Duodenal mucosa (tissue), 2 donors: ENCODE data around the gene DMD.

Source experiments
- H3K27ac ChIP-seq: one replicate; pipeline ENCODE4 v1.7.0; 2013; ENCODE audit warnings: low read depth, low read length
- H3K27me3 ChIP-seq, 2 donors: one replicate each; pipeline ENCODE4 v1.7.0; 2013; ENCODE audit warnings: low read length in 2 of 2, control low read depth in 1 of 2; ENCODE audit not compliant: insufficient read depth in 2 of 2, control insufficient read depth in 1 of 2
- H3K36me3 ChIP-seq, 2 donors: one replicate each; pipeline ENCODE4 v1.7.0; 2013; ENCODE audit warnings: low read length in 2 of 2, control low read depth in 1 of 2; ENCODE audit not compliant: insufficient read depth in 2 of 2, control insufficient read depth in 1 of 2
- H3K4me1 ChIP-seq, 2 donors: one replicate each; pipeline ENCODE4 v1.7.0; 2013; ENCODE audit warnings: low read length in 2 of 2, control low read depth in 1 of 2; ENCODE audit not compliant: insufficient read depth in 2 of 2, control insufficient read depth in 1 of 2
- H3K4me3 ChIP-seq, 2 donors: one replicate each; pipeline ENCODE4 v1.7.0; 2013; ENCODE audit warnings: low read length in 2 of 2, low read depth in 1 of 2
- H3K9ac ChIP-seq, 2 donors: one replicate each; pipeline ENCODE4 v1.7.0; 2013; ENCODE audit warnings: low read length in 2 of 2, low read depth in 1 of 2
- H3K9me3 ChIP-seq, 2 donors: one replicate each; pipeline ENCODE4 v1.7.0; 2013; ENCODE audit warnings: low read length in 2 of 2, control low read depth in 1 of 2; ENCODE audit not compliant: control insufficient read depth in 1 of 2

Gene DMD

GRCh38 chrX:32839781-32840180 is 371.6 kb downstream of the DMD start:
- Histone ChIP-seq H3K9me3 (no peaks in the 10 kb centered on the region), H3K4me3 (no peak overlapping the region), H3K4me1 (no peaks in the 10 kb centered on the region), H3K27ac (no peak overlapping the region), H3K9ac (no peak overlapping the region), H3K36me3 (no peaks in the 10 kb centered on the region), H3K27me3 (no peaks in the 10 kb centered on the region)

GRCh38 chrX:32825009-32825408 is 386.3 kb downstream of the DMD start:
- no peak overlapping the region for H3K4me3 ChIP-seq
- no peak overlapping the region for H3K27ac ChIP-seq
- no peaks in the 10 kb centered on the region for H3K36me3 ChIP-seq
- H3K4me1 ChIP-seq, result no peaks in the 10 kb centered on the region
- no peaks in the 10 kb centered on the region for H3K9me3 ChIP-seq
- H3K27me3 ChIP-seq, result no peaks in the 10 kb centered on the region
- no peak overlapping the region for H3K9ac ChIP-seq

- no peaks in the 10 kb centered on the region for H3K36me3 ChIP-seq
- no peaks in the 10 kb centered on the region for H3K4me1 ChIP-seq
- H3K9me3 ChIP-seq, result no peaks in the 10 kb centered on the region
- no peak overlapping the region for H3K27ac ChIP-seq
- H3K4me3 ChIP-seq, result no peak overlapping the region
- H3K27me3 ChIP-seq, result no peaks in the 10 kb centered on the region
- no peak overlapping the region for H3K9ac ChIP-seq
These were observed 407.3 kb downstream of the DMD start for GRCh38 chrX:32804034-32804433.

GRCh38 chrX:32798990-32799389 is 412.4 kb downstream of the DMD start:
- H3K9ac ChIP-seq, result no peak overlapping the region
- no peaks in the 10 kb centered on the region for H3K36me3 ChIP-seq
- H3K27me3 ChIP-seq, result no peaks in the 10 kb centered on the region
- H3K4me1 ChIP-seq, result no peaks in the 10 kb centered on the region
- H3K9me3 ChIP-seq, result no peaks in the 10 kb centered on the region
- no peak overlapping the region for H3K27ac ChIP-seq
- no peak overlapping the region for H3K4me3 ChIP-seq

- no peak overlapping the region for H3K9ac ChIP-seq
- no peak overlapping the region for H3K27ac ChIP-seq
- no peak overlapping the region for H3K4me3 ChIP-seq
These were observed 422.4 kb downstream of the DMD start for GRCh38 chrX:32788936-32789335.

GRCh38 chrX:32780109-32780508 is 431.2 kb downstream of the DMD start:
- H3K36me3 ChIP-seq, result no peaks in the 10 kb centered on the region
- no peak overlapping the region for H3K4me3 ChIP-seq
- no peaks in the 10 kb centered on the region for H3K9me3 ChIP-seq
- no peaks in the 10 kb centered on the region for H3K27me3 ChIP-seq
- no peaks in the 10 kb centered on the region for H3K4me1 ChIP-seq
- H3K27ac ChIP-seq, result no peak overlapping the region
- H3K9ac ChIP-seq, result no peak overlapping the region

More at GRCh38 chrX:32788936-32789335, 422.4 kb downstream of the DMD start:
- no peaks in the 10 kb centered on the region for H3K9me3 ChIP-seq
- H3K27me3 ChIP-seq, result no peaks in the 10 kb centered on the region
- no peaks in the 10 kb centered on the region for H3K4me1 ChIP-seq
- no peaks in the 10 kb centered on the region for H3K36me3 ChIP-seq

GRCh38 chrX:32778965-32779364 is 432.4 kb downstream of the DMD start:
- no peaks in the 10 kb centered on the region for H3K4me1 ChIP-seq
- H3K9me3 ChIP-seq, result no peaks in the 10 kb centered on the region
- no peak overlapping the region for H3K4me3 ChIP-seq
- no peak overlapping the region for H3K27ac ChIP-seq
- no peak overlapping the region for H3K9ac ChIP-seq
- H3K27me3 ChIP-seq, result no peaks in the 10 kb centered on the region
- H3K36me3 ChIP-seq, result no peaks in the 10 kb centered on the region

GRCh38 chrX:32774966-32775365 is 436.4 kb downstream of the DMD start:
- Histone ChIP-seq H3K9ac (no peak overlapping the region), H3K4me3 (no peak overlapping the region), H3K36me3 (no peaks in the 10 kb centered on the region), H3K9me3 (no peaks in the 10 kb centered on the region), H3K4me1 (no peaks in the 10 kb centered on the region), H3K27me3 (no peaks in the 10 kb centered on the region), H3K27ac (no peak overlapping the region)

GRCh38 chrX:32749070-32749469 is 462.3 kb downstream of the DMD start:
- H3K27ac ChIP-seq, result no peak overlapping the region
- H3K4me3 ChIP-seq, result no peak overlapping the region
- H3K4me1 ChIP-seq, result no peaks in the 10 kb centered on the region
- H3K9ac ChIP-seq, result no peak overlapping the region
- no peaks in the 10 kb centered on the region for H3K9me3 ChIP-seq
- H3K27me3 ChIP-seq, result no peaks in the 10 kb centered on the region
- no peaks in the 10 kb centered on the region for H3K36me3 ChIP-seq

- no peaks in the 10 kb centered on the region for H3K4me1 ChIP-seq
- no peaks in the 10 kb centered on the region for H3K9me3 ChIP-seq
- H3K36me3 ChIP-seq, result no peaks in the 10 kb centered on the region
- no peak overlapping the region for H3K27ac ChIP-seq
- H3K9ac ChIP-seq, result no peak overlapping the region
- H3K27me3 ChIP-seq, result no peaks in the 10 kb centered on the region
- no peak overlapping the region for H3K4me3 ChIP-seq
These were observed 466.0 kb downstream of the DMD start for GRCh38 chrX:32745323-32745722.

- no peak overlapping the region for H3K4me3 ChIP-seq
- no peaks in the 10 kb centered on the region for H3K4me1 ChIP-seq
- no peak overlapping the region for H3K27ac ChIP-seq
- H3K27me3 ChIP-seq, result no peaks in the 10 kb centered on the region
- H3K9ac ChIP-seq, result no peak overlapping the region
- H3K9me3 ChIP-seq, result no peaks in the 10 kb centered on the region
- H3K36me3 ChIP-seq, result no peaks in the 10 kb centered on the region
These were observed 466.4 kb downstream of the DMD start for GRCh38 chrX:32744921-32745320.
